ENCODE results near the gene SNAI1.

- TF ChIP-seq, protein P1, sequence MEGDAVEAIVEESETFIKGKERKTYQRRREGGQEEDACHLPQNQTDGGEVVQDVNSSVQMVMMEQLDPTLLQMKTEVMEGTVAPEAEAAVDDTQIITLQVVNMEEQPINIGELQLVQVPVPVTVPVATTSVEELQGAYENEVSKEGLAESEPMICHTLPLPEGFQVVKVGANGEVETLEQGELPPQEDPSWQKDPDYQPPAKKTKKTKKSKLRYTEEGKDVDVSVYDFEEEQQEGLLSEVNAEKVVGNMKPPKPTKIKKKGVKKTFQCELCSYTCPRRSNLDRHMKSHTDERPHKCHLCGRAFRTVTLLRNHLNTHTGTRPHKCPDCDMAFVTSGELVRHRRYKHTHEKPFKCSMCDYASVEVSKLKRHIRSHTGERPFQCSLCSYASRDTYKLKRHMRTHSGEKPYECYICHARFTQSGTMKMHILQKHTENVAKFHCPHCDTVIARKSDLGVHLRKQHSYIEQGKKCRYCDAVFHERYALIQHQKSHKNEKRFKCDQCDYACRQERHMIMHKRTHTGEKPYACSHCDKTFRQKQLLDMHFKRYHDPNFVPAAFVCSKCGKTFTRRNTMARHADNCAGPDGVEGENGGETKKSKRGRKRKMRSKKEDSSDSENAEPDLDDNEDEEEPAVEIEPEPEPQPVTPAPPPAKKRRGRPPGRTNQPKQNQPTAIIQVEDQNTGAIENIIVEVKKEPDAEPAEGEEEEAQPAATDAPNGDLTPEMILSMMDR (IDR thresholded peaks at IDR 0.05; ENCODE audit: insufficient read depth, low read length, poor library complexity, severe bottlenecking), result no peak
- TF ChIP-seq EZH2phosphoT487 (conservative IDR thresholded peaks at IDR 0.05; ENCODE audit: low read length), result no peak
Observed at GRCh38 chr20:49955167-49955566, 27.6 kb upstream of the SNAI1 start.
